Measurements from ENCODE around the gene CSF3R. TPM values are rescaled to one million over a fixed set of nuclear protein-coding genes. Genes with fewer than 3 reads are reported as not detected.
A peak's percentile ranks its signal among the peaks of the same experiment; 100 is the strongest.

The CSF3R gene
- total and polyA plus RNA-seq, 2 of the 4 experiments (the other 2 are of a cell fraction): not detected

GRCh38 chr1:36420836-36421317, 61.8 kb downstream of the CSF3R start (continued):
- peak; percentile 99 for TF ChIP-seq RAD21 (IDR thresholded peaks at IDR 0.05; ENCODE audit: low read length)

GRCh38 chr1:36420409-36420808, 62.3 kb downstream of the CSF3R start:
- CTCF ChIA-PET: interaction anchor here (0.6 to 1.7 kb wide), 6 partner anchors 17 to 120 kb away, joined by 3 to 8 read pairs (median 4); partner anchors contain the start of gene OSCP1
- H3K27me3 ChIP-seq (ENCODE audit: control insufficient read depth, insufficient read depth, low read length): no peaks in the 10 kb centered on the region
- H3K4ac ChIP-seq (ENCODE audit: low read depth, low read length): no peak overlapping the region
- DNase-seq (no peak), ATAC-seq (ENCODE audit: low read depth) (no peak)
- no peaks in the 10 kb centered on the region for H4K20me1 ChIP-seq (ENCODE audit: insufficient read depth, low read length)
- WGBS, 2 experiments (ENCODE audit: extremely low coverage in 2 of 2, insufficient read length in 1 of 2): no CpG with 5 or more reads among the region's 5 CpGs
- no peaks in the 10 kb centered on the region for H3K79me1 ChIP-seq (ENCODE audit: low read depth in 1 of 2, low read length in 2 of 2)
- no peak overlapping the region for H2AK5ac ChIP-seq (ENCODE audit: low read depth, low read length)
- no peak overlapping the region for H2BK15ac ChIP-seq (ENCODE audit: low read depth, low read length)
- H3K9me1 ChIP-seq (ENCODE audit: insufficient read depth, low read length): no peaks in the 10 kb centered on the region
- no TSS peak for BruUV-seq (replicated peaks)
- no peak overlapping the region for H3K27ac ChIP-seq (ENCODE audit: insufficient read depth, low read length)
- in situ Hi-C loops (cut with MboI; ENCODE audit: low sequenced_read_pairs): loop anchor here (5.0 to 25.0 kb wide), 2 partner anchors 83 to 308 kb away; no protein-coding TSS in a partner anchor
- no peak overlapping the region for H3K14ac ChIP-seq (replicated peaks; ENCODE audit: low read depth, low read length)
- H4K91ac ChIP-seq (ENCODE audit: insufficient read depth, low read depth, low read length): no peak overlapping the region
- no peak overlapping the region for H3K23ac ChIP-seq (ENCODE audit: low read depth, low read length)
- intact Hi-C loops (cut with micrococcal nuclease): loop anchor here (1.0 to 5.0 kb wide), 6 partner anchors 33 to 271 kb away; partner anchors contain the start of genes SH3D21, STK40 and TRAPPC3
- no peak overlapping the region for H2BK120ac ChIP-seq (ENCODE audit: low read depth, low read length)
- peak overlapping the region; percentile 90 for H2AFZ ChIP-seq (replicated peaks; ENCODE audit: low read length, poor library complexity)
- dilution Hi-C loops (cut with HindIII; ENCODE audit: low sequenced_read_pairs, unreplicated experiment): no loop called here
- POLR2A ChIA-PET (ENCODE audit: unreplicated experiment): no interaction called here
- H3K9me3 ChIP-seq (ENCODE audit: control insufficient read depth, insufficient read depth, low read length): no peaks in the 10 kb centered on the region
- no peak overlapping the region for H4K8ac ChIP-seq (ENCODE audit: low read depth in 2 of 2, low read length in 2 of 2)
- no peak overlapping the region for H2BK5ac ChIP-seq (ENCODE audit: low read depth, low read length, poor library complexity, severe bottlenecking)
- H3K4me3 ChIP-seq (ENCODE audit: insufficient read depth, low read depth, low read length): no peak overlapping the region
- peak overlapping the region; percentile 17 for H2AK9ac ChIP-seq (replicated peaks; ENCODE audit: low read depth, low read length, poor library complexity)
- no peak overlapping the region for H3K9ac ChIP-seq (ENCODE audit: low read depth, low read length)
- no peak overlapping the region for H2BK20ac ChIP-seq (ENCODE audit: low read depth, low read length)
- H3K56ac ChIP-seq (ENCODE audit: extremely low read depth, insufficient read depth, low read length): no peak overlapping the region
- H3K4me2 ChIP-seq (ENCODE audit: low read depth, low read length): no peak overlapping the region
- TF ChIP-seq RAD21 (IDR thresholded peaks at IDR 0.05; ENCODE audit: low read length) (no peak), BHLHE40 (IDR thresholded peaks at IDR 0.05; ENCODE audit: low read depth, low read length) (no peak), CHD1 (IDR thresholded peaks at IDR 0.05; ENCODE audit: low read depth, low read length) (no peak), NFE2L2 (IDR thresholded peaks at IDR 0.05; ENCODE audit: low read depth, low read length) (no peak), CTCF (conservative IDR thresholded peaks at IDR 0.05; ENCODE audit: low read depth, low read length) (no peak), CEBPB (IDR thresholded peaks at IDR 0.05; ENCODE audit: low read depth, low read length) (no peak), RCOR1 (IDR thresholded peaks at IDR 0.05; ENCODE audit: insufficient replicate concordance, low read length) (no peak), MAFK (IDR thresholded peaks at IDR 0.05; ENCODE audit: low read depth, low read length) (no peak), SMC3 (IDR thresholded peaks at IDR 0.05; ENCODE audit: low read depth, low read length) (no peak), MXI1 (IDR thresholded peaks at IDR 0.05; ENCODE audit: borderline replicate concordance, low read depth, low read length) (no peak), POLR2A (IDR thresholded peaks at IDR 0.05; ENCODE audit: low read depth, low read length) (no peak), USF2 (IDR thresholded peaks at IDR 0.05; ENCODE audit: low read depth, low read length) (no peak), MAZ (IDR thresholded peaks at IDR 0.05; ENCODE audit: borderline replicate concordance, low read depth, low read length) (no peak)
- peaks cover 3% of the 10 kb centered on the region; the same call in 1 of the 2 replicates for H3K36me3 ChIP-seq (ENCODE audit: control insufficient read depth, insufficient read depth, low read length)
- peaks cover 5% of the 10 kb centered on the region for H3K4me1 ChIP-seq (ENCODE audit: control insufficient read depth, insufficient read depth, low read length)
- no peak overlapping the region for H3K18ac ChIP-seq (ENCODE audit: low read depth, low read length)
- H4K5ac ChIP-seq (ENCODE audit: low read depth, low read length): no peak overlapping the region

Measured in IMR-90 (cell line).